Islet of Langerhans (tissue), 1 donor: ENCODE data around the gene TSPAN12.
"Not testable (repeated sequence)": the region's sequence is repeated elsewhere in the genome, so short reads cannot be mapped to it uniquely, and the experiment has no call there.

ENCODE experiments used
- FAIRE-seq: peaks from one replicate; lab custom pipeline; 2011; peaks lifted over from hg19 to GRCh38; lab: Jason Lieb, UNC

The TSPAN12 gene

DNA sequence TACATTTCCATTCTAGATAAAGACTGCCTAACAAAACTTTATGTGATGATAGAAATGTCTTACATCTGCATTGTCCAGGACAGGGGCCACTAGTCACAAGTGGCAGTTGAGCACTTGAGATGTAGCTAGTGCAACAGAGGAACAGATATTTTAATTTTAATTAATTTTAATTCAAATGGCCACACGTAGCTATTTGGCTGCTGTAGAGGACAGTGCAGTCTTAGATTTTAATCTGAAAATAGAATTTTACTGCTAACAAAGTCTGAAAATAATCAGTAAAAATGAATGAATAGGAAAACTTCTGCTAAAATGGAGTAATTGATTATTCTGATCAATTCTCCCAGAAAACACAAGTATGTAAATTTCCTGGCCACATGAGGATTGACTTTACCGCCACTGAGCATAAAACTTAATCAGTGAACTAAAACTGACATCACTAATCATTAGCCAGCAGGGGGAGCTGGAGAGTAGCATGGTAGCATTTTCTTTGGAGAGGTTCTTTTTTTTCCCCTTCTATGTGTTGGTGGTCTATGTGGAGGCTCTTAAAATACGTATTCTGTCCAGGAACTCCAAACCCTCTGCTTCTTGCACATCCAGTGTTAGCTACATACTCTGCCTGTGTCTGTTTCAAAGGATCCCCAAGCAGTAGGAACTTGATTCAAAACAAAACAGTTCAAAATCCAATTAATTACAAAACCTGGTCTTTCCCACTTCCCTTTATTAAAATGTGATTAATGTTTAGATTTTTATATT is 52.1 kb downstream of the TSPAN12 start:
- peak; percentile 98 for FAIRE-seq

DNA sequence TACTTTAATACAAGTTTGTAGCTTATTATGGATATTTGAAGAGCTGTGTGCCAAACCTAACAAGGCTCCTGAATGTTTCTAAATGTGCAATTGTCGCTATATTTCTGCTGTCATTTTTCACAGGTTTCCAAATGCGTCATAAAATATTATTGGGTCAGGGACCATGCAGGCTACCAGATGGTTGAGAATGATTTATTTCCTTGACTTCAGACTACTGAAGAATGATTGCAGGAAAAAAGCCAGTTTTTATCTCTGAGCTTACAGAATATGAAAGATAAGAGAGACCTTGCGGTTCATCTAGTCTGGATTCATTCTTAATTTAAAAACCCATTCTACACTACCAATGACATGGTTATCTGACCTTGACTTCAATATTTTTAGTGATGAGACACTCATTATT is 55.2 kb downstream of the TSPAN12 start:
- FAIRE-seq = no peak

DNA sequence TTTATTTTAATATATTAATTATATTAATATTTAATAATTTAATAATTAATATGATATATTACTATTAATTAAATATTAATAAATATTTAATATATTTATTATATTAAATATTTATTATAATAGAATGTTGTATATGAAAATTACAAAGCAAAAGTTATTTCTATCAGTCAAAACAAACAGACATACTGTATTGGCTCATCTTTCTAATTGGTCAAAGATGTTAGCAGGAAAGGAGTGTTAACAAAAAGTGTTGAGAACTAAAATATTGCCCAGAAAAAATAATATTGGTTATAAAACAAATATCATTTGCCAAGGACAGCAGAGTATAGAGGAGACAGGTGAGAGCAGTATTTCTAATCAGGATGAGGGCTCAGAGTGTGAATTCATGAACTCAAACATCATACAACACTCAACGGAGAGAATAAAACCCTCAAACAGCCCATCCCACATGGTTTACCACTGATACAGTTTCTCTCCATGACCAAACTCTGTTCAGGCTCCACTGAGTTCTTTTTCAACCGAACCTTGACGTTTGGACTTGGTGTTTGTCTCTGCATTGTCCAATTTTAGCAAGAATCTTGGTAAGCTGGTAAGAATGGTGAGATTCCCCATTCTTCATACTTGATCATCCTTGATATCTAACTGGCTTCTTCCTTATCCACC is 58.0 kb downstream of the TSPAN12 start:
- no peak for FAIRE-seq

DNA sequence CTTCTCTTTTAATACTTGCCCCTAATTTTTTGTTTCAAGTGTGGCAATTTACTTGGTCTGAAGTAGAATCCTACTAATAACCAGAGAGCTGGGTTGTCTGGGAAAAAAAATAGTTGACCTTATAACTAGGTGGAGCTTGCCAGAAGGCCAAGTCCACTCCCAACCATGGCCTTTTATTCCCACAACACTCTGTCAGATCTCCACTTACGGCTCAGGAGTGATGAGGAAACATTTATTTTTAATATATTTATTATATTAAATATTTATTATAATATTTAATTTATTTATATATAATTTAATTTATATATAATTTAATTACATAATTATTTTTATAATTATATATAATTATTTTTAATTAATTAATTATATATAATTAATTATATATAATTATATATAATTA is 58.8 kb downstream of the TSPAN12 start:
- no peak for FAIRE-seq

DNA sequence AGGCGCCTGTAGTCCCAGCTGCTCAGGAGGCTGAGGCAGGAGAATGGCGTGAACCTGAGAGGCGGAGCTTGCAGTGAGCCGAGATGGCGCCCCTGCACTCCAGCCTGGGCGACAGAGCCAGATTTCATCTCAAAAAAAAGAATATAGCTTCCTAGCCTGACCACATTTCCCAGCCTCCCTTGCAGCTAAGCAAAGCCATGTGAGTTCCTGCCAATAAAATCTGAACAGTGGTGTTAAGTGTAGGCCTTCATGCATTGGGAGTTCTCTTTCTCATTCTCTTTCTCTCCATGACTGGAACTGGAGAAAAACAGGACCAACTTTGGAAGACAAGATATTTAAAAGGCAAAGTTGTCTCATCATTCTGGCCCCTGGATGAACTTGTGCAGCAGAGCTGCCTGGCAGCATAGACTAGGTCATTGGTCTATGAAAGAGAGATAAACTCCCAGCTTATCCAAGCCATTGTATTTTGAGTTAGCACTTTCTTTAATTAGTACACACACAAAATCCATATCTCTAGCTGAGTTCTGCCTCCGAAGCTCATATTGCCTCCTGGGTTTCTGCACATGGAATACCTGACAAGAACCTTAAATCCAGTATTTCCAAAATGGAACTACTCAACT is 60.8 kb downstream of the TSPAN12 start:
- FAIRE-seq = no peak

DNA sequence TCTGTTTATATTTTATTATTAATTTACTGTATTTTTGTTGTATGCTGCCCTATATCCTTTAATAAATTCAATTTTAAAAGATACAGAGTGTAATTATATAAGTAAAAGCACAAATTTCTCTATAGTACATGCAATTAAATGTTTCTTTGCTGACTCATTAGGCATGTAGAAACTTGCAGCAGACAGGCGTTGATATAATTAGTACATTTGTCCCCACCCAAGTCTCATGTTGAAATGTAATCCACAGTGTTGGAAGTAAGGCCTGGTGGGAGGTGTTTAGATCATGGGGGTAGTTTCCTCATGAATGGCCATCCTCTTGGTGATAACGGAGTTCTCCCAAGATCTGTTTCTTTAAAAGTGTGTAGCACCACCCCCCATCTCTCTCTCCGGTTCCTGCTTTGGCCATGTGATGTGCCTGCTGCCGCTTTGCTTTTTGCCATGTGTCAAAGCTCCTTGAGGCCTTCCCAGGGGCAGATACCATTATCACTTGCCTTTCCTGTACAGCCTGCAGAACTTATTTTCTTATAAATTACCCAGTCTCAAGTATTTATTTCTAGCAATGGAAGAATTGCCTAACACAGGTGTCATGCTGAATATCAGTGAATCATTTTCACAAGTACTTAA is 63.7 kb downstream of the TSPAN12 start:
- no peak for FAIRE-seq

DNA sequence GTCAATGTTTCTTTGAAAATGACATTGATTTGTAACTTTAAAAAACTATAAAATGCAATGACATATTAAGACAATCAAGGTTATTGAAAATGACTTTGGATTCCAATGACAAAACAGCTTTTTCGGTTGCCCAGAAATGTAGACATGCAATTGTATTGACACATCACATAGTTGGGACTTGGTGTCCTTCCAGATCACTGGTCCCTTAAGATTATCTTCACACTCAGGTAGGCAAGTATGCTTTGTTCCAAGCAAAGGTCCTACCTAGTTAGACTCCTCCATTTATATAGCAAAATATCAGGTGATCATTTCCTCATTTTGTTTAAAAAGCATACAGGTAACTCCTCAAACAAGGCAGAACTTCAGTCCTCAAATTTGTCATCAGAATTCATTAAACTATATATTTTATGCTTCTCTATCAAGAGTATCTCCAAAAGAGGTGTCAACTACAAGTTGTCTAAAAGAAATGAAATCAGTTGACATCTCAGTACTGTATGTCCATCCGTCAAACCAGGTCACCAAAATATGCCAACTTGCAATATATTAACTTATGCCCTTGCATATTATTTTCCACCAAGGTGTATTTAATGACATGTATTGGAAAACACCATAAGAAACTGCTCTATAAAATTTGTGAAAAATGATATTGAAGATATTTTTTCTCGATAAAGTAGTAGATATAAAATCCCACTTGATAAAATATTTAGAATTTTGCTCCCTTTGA is 64.6 kb downstream of the TSPAN12 start:
- FAIRE-seq = no peak

DNA sequence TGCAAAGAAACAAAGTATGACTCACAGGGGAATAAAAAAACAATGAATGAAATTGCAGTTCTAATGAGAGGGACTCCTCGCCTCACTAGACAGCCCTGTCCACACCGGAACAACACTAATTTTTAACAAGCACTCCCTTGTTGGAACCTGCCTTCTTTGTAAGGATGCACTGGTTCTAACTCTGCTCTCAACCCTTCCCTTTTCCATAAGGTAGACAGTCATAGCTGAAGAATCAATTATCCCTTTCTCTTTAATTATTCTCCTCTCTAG is 65.1 kb downstream of the TSPAN12 start:
- no peak for FAIRE-seq

DNA sequence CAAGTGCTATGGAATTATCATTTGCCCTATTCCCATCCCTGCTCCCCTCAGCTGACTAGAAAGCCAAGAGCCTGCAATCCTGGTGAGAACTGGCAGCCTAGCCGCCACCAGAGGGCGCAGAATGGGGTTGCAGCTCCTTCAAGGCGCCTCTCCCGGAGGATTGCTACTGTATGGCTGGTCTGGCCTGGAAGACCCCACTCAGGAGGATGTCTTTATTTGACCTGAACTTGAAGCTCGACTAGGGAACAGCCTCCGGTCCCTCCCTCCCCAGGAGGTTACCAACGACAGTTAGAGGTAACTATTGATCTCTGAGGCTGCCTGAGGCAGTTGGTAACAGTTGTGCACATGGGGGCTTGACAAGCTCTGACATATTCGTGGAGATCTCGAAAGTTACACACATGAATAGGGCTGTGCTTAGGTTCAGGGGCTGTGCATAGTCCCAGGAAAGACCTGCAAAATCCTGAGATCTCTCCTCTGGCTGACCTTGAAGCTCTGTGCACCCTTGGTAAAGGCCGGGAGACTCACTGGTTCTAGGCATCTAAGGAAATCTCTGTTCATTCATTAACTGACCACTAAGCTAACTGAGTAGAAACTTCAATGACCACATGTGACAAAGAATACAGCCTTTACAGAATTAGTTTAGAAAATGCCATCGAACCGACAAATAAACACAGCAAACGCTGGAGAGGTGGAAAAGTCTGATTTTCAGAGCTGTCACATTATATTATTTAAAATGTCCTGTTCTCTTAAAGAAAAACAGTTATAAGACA is 65.7 kb downstream of the TSPAN12 start:
- no peak for FAIRE-seq

DNA sequence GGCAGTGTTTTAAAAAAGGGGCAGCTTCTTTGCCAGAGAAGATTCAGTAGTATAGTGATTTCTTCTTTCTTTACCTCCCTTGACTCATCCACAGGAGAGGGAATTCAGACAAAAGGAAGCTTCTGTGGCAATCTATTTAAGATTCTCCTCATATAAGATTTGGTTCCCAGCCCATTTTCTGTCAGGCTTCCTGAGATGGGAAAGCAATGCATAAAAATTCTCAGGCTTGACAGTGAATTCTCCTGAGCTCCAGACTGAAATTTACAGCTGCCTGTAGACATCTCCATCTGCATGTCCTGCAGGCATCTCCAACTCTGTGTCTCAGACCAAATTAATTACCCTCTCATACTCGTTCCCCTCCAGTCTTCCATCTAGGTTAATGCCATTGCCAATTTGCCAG is 72.8 kb downstream of the TSPAN12 start:
- no peak for FAIRE-seq

DNA sequence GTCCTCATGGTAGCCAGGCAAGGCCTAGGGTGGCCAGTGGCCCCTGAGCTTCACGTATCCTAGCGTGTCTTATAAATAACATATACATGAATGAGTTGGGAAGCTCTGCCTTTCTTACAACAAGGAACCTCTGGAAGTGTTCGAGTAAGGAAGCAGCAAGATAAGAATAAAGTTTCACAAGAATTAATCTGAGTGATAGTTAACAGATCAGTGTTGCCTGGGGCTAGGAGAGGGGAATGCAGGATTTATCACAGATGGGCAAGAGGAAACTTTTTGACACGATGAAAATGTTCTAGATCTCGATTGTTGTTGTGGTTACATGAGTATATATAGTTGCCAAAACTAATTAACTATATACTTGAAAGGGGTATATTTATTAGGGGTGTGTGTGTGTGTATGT is 74.2 kb downstream of the TSPAN12 start:
- FAIRE-seq = no peak

DNA sequence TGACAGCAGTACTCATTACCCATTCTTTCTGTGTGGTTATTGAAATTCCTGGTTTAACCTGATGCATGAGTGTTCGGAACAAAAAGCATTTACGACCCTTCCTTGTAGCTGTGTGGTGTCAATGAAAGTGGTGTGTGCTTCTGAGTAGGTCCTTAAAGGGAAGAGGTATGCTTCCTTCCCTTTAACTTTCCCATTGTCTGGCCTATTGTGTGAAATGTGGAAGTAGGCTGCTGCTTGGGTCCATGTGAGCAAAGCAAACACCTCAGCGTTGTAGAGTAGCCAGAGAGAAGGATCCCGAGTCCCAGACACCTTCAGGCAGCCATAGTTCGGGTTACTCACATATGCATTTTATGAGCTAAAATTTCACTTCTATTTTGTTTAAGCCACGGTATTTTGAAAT is 74.7 kb downstream of the TSPAN12 start:
- FAIRE-seq = no peak

DNA sequence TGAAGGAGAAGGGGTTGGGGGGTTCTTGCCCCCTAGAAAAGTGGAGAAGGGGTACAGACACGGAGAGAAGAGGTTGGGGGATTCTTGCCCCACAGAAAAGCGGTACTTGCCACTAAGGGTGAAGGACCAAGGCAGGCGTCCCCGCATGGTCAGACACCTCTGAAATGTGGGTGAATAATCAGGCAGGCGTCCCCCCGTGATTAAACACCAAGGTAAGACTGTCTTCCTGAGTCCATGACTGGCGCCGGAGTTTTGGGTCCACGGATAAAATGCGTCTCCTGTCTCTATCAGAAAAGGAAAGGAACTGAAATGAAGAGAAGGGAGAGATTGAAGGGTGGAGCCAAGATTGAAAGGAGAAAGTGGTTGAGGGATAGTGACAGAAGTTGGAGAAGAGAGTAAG is 76.0 kb downstream of the TSPAN12 start:
- FAIRE-seq = not testable (repeated sequence)

DNA sequence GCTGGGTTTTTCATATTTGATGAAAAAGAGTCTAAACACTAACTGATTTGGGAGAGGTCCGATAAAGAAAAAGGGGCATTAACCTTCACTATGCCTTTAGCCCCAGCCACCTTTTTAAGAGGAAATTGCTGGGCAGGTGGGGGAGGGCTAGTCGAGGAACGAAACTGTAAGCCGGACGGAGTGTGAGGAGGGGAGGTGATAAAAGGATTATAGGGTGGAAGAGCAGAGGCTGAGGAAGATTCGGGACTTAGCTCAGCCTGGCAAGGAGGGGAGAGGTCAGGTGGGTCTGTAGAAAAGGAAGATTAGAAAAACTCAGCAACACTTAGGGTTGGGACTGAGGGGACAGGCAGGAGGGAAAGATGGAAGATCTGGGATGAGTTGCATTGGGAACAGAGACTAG is 77.0 kb downstream of the TSPAN12 start:
- no peak for FAIRE-seq

DNA sequence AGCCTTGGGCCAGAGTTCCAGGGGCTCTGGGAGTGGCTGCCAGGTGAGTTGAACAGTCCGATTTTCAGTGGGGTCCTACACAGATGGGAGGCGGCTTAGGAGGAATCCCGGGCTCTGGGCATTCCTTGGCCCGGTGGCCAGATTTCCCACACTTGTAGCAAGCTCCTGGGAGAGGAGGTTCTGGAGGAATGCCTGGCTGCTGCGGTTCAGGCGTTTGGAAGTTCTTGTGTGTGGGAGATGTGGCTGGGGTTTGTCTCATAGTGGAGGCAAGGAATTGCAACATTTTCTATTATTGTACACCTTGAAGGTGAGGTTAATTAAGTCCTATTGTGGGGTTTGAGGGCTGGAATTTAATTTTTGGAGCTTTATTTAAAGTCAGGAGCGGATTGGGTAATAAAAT is 77.5 kb downstream of the TSPAN12 start:
- FAIRE-seq = not testable (repeated sequence)

DNA sequence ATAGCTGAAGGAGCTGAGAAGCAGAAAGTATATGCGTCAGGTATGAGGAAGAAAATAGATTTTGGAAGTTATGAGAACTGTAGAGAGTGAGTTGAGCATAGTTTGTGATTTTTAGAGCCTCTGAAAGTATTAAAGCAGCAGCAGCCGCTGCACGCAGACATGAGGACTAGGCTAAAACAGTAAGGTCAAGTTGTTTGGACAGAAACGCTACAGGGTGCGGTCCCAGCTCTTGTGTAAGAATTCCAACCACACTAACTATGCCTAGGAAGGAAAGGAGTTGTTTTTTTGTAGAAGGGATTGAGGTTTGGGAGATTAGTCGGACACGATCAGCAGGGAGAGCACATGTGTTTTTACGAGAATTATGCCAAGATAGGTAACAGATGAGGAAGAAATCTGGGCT is 78.9 kb downstream of the TSPAN12 start:
- FAIRE-seq = not testable (repeated sequence)

DNA sequence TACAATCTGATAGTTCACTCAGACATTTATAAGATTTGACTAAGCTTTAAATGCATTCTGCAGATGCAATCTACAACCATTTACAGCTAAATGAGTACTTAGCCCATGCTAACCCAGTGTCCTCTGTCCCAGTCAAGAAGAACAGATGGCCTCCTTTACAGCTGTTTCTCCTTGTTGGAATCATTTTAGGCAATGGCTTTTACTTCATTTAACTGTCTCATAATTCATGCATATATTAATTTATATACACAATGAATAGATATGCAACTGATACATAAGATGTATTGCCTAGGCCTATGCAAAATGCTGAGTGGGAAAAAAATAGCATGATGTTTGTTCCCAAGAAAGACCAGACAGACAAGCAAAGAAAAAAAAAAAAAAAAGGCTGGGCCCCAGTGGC is 82.2 kb downstream of the TSPAN12 start:
- FAIRE-seq = no peak

DNA sequence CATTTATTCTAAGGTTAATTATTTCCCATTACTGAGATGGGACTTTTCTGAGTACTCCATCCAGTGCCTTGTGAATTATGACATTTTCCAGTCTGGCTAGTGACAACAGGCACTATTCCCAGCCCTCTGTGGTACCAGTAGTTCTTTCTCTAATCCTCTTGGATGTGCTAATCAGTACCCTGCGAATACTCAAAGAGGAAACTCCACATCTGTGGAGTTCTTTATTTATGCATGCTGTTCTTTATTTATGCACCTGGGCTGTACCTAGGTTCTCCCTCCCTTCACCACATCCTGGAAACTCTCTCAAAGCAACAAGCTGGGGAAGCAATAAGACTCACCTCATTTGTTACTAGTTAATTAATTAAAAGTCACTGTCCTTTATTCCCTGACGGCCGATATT is 83.5 kb downstream of the TSPAN12 start:
- FAIRE-seq = no peak

DNA sequence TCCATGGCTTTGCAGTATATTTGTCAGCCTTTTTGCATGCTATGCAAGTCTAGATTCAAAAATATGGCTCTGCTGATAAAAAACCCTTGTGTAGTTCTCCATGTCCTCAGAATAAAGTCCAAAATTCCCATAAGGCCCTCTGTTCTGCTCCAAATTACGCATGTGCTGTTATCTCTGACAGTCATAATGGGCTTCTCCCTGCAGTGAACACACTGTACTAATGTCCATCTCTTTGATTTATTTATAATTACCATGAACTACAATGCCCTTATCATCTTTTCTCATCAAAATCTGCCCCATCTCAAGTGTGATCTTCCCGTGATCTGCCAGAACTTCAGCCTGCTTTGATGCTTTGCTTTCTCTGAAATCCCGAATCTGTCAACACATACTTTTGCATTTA is 87.7 kb downstream of the TSPAN12 start:
- no peak for FAIRE-seq

DNA sequence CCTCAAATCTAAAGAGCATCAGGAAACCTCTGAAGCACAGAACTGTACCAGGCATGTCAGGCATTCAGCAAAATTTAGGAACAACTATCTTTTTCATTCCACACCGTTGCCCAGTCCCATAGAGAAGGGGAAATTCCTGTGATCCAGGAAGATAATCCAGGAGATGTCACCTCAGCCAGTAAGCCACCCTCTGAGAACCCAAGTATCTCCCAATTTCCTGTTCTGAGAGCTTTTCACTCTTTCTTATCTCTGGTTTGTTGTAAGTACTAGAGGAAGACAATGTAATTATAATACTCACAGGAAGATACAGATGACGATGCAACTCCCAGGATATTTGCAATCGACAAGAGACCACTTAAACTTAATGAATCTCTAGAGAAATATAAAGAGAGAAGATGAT is 97.1 kb downstream of the TSPAN12 start:
- FAIRE-seq = no peak

DNA sequence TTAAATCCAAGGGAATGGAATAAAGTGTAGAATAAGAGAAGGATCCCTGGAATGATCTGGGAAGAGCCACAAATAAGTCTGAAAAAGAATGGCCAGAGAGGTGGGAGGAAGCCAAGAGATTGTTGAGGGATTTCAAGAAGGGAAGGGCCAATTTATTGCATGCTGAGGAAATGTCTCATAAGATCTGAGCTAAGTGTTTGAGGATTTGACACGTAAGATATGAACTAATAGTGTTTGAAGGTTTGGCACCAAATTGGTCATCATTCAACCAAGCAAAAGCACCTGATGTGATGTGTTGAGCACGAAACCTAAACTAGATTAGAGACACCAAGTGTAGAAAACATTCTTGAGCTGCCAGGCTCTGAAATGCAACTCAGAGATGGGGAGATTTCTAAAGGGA is 97.9 kb downstream of the TSPAN12 start:
- no peak for FAIRE-seq

DNA sequence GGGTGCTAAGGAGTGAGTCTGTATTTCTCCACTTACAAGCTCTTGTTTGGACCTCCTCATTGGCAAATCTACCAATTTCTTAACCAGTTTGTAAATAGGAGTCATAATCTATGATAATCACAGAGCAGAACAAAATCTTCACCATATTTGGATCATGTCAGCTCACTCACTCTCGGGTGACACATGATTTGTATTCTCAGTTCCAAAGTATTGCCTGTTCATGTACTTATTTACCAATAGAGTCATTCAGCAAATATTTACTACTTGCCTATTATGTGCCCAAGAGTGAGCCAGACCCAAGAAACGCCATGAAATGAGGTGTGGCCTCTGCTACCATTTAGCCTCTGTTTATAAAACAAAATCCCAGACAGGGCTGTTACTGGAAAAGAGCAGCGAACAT is 114.8 kb downstream of the TSPAN12 start:
- no peak for FAIRE-seq
